GM10248 (cell line): Measurements from ENCODE around the gene EFEMP1.

Experiments
- CTCF ChIA-PET: fragments of 300-600 bp; sonication (Branson Sonifier 250); formaldehyde crosslinking; extraction: SDS; loops from one replicate; lab custom pipeline; 2021; ENCODE audit warnings: antibody characterized with exemption; lab: Yijun Ruan, JAX
- POLR2A ChIA-PET: fragments of 350-650 bp; sonication (Branson Sonifier 250); formaldehyde crosslinking; extraction: SDS; loops from one replicate; lab custom pipeline; 2020; ENCODE audit warnings: antibody characterized with exemption; lab: Yijun Ruan, JAX
- DNase-seq: peaks from one replicate; pipeline ENCODE4 v3.0.0; 2012; ENCODE audit errors: extremely low spot score
- CTCF ChIP-seq: IDR thresholded peaks from 2 replicates; pipeline ENCODE4 v1.5.1; 2012; ENCODE audit warnings: mild to moderate bottlenecking, low read depth; ENCODE audit errors: extremely low read depth, missing control alignments, control extremely low read depth

Gene EFEMP1

GRCh38 chr2:55901322-55901721 is 22.3 kb downstream of the EFEMP1 start:
- CTCF ChIA-PET = no interaction called here
- DNase-seq = no peak
- POLR2A ChIA-PET = no interaction called here
- no peak for TF ChIP-seq CTCF

- DNase-seq = no peak
- ChIA-PET CTCF (no interaction called here), POLR2A (no interaction called here)
- no peak for TF ChIP-seq CTCF
Observed at GRCh38 chr2:55899881-55900280, 23.7 kb downstream of the EFEMP1 start.

GRCh38 chr2:55898386-55899040 is 25.1 kb downstream of the EFEMP1 start:
- CTCF ChIA-PET = interaction anchor here (1.7 kb wide), 1 partner anchor 14 kb away, joined by 4 read pairs; no protein-coding TSS in a partner anchor
- DNase-seq = no peak
- POLR2A ChIA-PET = no interaction called here
- TF ChIP-seq CTCF = no peak

GRCh38 chr2:55896633-55897032 is 26.9 kb downstream of the EFEMP1 start:
- CTCF ChIA-PET = interaction anchor here (1.7 kb wide), 2 partner anchors 12 to 16 kb away, joined by 4 read pairs; no protein-coding TSS in a partner anchor
- TF ChIP-seq CTCF = no peak
- POLR2A ChIA-PET = no interaction called here
- no peak for DNase-seq

- ChIA-PET POLR2A (no interaction called here), CTCF (interaction anchor here (1.1 kb wide), 1 partner anchor 10 kb away, joined by 4 read pairs; no protein-coding TSS in a partner anchor)
- no peak for DNase-seq
- TF ChIP-seq CTCF = no peak
Observed at GRCh38 chr2:55894720-55895119, 28.9 kb downstream of the EFEMP1 start.

- CTCF ChIA-PET = interaction anchor here (1.4 kb wide), 1 partner anchor 11 kb away, joined by 3 read pairs; no protein-coding TSS in a partner anchor
- no peak for DNase-seq
- POLR2A ChIA-PET = no interaction called here
- TF ChIP-seq CTCF = no peak
Observed at GRCh38 chr2:55891671-55892094, 31.9 kb downstream of the EFEMP1 start.

- CTCF ChIA-PET = no interaction called here
- POLR2A ChIA-PET = no interaction called here
- TF ChIP-seq CTCF = no peak
- DNase-seq = no peak
Observed at GRCh38 chr2:55888936-55889335, 34.6 kb downstream of the EFEMP1 start.
